ENCODE results near the gene DAAM1.

DNA sequence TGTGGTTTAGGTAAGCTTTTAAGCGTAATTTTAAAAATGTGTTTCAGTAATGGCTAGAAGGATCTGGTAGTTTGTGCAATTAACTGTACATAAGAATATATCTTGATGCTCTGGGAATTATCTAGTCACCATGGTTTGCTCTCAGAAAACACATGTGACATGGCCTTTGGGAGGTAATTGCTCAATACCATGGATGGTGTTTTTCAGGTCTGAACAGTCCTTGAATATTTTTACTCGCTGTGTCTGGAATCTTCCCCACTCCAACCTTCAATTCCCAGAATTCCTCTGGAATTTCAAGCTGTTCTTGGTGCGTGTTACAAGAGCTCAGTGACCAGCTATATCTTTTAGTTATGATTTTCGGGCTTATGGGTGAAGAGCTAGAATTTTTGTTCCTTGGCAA lies 85.3 kb downstream of the DAAM1 start:
- TF ChIP-seq, protein P1, sequence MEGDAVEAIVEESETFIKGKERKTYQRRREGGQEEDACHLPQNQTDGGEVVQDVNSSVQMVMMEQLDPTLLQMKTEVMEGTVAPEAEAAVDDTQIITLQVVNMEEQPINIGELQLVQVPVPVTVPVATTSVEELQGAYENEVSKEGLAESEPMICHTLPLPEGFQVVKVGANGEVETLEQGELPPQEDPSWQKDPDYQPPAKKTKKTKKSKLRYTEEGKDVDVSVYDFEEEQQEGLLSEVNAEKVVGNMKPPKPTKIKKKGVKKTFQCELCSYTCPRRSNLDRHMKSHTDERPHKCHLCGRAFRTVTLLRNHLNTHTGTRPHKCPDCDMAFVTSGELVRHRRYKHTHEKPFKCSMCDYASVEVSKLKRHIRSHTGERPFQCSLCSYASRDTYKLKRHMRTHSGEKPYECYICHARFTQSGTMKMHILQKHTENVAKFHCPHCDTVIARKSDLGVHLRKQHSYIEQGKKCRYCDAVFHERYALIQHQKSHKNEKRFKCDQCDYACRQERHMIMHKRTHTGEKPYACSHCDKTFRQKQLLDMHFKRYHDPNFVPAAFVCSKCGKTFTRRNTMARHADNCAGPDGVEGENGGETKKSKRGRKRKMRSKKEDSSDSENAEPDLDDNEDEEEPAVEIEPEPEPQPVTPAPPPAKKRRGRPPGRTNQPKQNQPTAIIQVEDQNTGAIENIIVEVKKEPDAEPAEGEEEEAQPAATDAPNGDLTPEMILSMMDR (IDR thresholded peaks at IDR 0.05) = no peak
- TF ChIP-seq POLR2A (IDR thresholded peaks at IDR 0.05) = no peak
